Measurements from ENCODE around the gene PPP2R5C. TPM values are rescaled to one million over a fixed set of nuclear protein-coding genes. Genes with fewer than 3 reads are reported as not detected.

The PPP2R5C gene
- total RNA-seq, 1 experiment from 2014 or later = 113 TPM

- DNase-seq (ENCODE audit: low read depth) = no peak
Measured at GRCh38 chr14:101950100-101950499, 188.6 kb downstream of the PPP2R5C start.

- no peak for DNase-seq (ENCODE audit: low read depth)
Measured at GRCh38 chr14:101950516-101951215, 189.2 kb downstream of the PPP2R5C start.

- DNase-seq (ENCODE audit: low read depth) = no peak
Measured at GRCh38 chr14:101953151-101953550, 191.6 kb downstream of the PPP2R5C start.

GRCh38 chr14:101954501-101954900 lies 193.0 kb downstream of the PPP2R5C start:
- no peak for DNase-seq (ENCODE audit: low read depth)

GRCh38 chr14:101955695-101956161 lies 194.2 kb downstream of the PPP2R5C start:
- DNase-seq (ENCODE audit: low read depth) = no peak

- DNase-seq (ENCODE audit: low read depth) = no peak
Measured at GRCh38 chr14:101956179-101956885, 194.8 kb downstream of the PPP2R5C start.

- no peak for DNase-seq (ENCODE audit: low read depth)
Measured at GRCh38 chr14:101957406-101958234, 196.1 kb downstream of the PPP2R5C start.

- no peak for DNase-seq (ENCODE audit: low read depth)
Measured at GRCh38 chr14:101958418-101959180, 197.1 kb downstream of the PPP2R5C start.

GRCh38 chr14:101959277-101959676 lies 197.8 kb downstream of the PPP2R5C start:
- DNase-seq (ENCODE audit: low read depth) = no peak

GRCh38 chr14:101960225-101960624 lies 198.7 kb downstream of the PPP2R5C start:
- DNase-seq (ENCODE audit: low read depth) = peak; percentile 34

GRCh38 chr14:101961011-101961721 lies 199.7 kb downstream of the PPP2R5C start:
- peak; percentile 75 for DNase-seq (ENCODE audit: low read depth)

GRCh38 chr14:101961746-101962502 lies 200.4 kb downstream of the PPP2R5C start:
- no peak for DNase-seq (ENCODE audit: low read depth)

GRCh38 chr14:101962503-101962874 lies 201.0 kb downstream of the PPP2R5C start:
- peak; percentile 92 for DNase-seq (ENCODE audit: low read depth)

- DNase-seq (ENCODE audit: low read depth) = no peak
Measured at GRCh38 chr14:101963052-101963451, 201.5 kb downstream of the PPP2R5C start.

- DNase-seq (ENCODE audit: low read depth) = no peak
Measured at GRCh38 chr14:101963656-101964296, 202.3 kb downstream of the PPP2R5C start.

GRCh38 chr14:101964297-101965180 lies 203.0 kb downstream of the PPP2R5C start, which contains the start of gene DYNC1H1:
DYNC1H1 (plus strand) TSS chr14:101964573; CDS start chr14:101964692, 119 bp downstream.
- peak; percentile 88 for DNase-seq (ENCODE audit: low read depth)

GRCh38 chr14:101965181-101965544 lies 203.7 kb downstream of the PPP2R5C start:
- DNase-seq (ENCODE audit: low read depth) = peak; percentile 68
